Epithelial cell of proximal tubule (primary cell): ENCODE data around the gene FH. TPM values are rescaled to one million over a fixed set of nuclear protein-coding genes. Genes with fewer than 3 reads are reported as not detected.

Experiments
- DNase-seq: peaks from one replicate; pipeline ENCODE4 v3.0.0-alpha.2; 2011; ENCODE audit warnings: low read depth
- H3K4me3 ChIP-seq: 2 replicates; pipeline ENCODE4 v1.5.1; 2011; ENCODE audit warnings: low read depth, mild to moderate bottlenecking, low read length
- total RNA-seq: library from RNA; depleted of rRNA; stranded (reverse); fragments of >200 nt; gene quantifications from 2 replicates; pipeline ENCODE4 v1.2.3, GENCODE V29; 2015
- TF ChIP-seq, protein P1 (sequence below): conservative IDR thresholded peaks from 2 replicates; pipeline ENCODE4 v1.5.1; 2012; ENCODE audit warnings: low read depth, mild to moderate bottlenecking, low read length

FH gene
- total RNA-seq, 1 donor from 2014 or later = 75.1 TPM

DNA sequence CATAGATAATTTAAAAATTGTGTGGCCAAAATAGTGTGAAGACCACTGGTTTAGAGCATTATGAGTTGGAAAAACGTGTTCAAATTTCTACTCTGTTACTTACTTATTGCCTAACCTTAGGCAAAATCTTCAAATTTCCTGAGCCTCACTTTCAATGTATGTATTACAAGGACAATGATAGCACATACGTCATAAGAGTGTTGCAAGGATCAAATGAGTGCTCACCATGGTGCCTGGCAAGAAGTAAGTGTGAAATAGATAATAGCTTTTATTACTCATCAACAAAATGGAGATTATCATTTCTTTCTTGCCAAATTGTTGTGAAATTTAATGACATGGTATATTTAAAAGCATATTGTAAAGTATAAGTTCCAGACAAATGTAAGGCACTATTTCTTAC, 57.2 kb downstream of the FH start:
- H3K4me3 ChIP-seq = no peak overlapping the region
- TF ChIP-seq, protein P1, sequence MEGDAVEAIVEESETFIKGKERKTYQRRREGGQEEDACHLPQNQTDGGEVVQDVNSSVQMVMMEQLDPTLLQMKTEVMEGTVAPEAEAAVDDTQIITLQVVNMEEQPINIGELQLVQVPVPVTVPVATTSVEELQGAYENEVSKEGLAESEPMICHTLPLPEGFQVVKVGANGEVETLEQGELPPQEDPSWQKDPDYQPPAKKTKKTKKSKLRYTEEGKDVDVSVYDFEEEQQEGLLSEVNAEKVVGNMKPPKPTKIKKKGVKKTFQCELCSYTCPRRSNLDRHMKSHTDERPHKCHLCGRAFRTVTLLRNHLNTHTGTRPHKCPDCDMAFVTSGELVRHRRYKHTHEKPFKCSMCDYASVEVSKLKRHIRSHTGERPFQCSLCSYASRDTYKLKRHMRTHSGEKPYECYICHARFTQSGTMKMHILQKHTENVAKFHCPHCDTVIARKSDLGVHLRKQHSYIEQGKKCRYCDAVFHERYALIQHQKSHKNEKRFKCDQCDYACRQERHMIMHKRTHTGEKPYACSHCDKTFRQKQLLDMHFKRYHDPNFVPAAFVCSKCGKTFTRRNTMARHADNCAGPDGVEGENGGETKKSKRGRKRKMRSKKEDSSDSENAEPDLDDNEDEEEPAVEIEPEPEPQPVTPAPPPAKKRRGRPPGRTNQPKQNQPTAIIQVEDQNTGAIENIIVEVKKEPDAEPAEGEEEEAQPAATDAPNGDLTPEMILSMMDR = no peak
- DNase-seq = no peak

DNA sequence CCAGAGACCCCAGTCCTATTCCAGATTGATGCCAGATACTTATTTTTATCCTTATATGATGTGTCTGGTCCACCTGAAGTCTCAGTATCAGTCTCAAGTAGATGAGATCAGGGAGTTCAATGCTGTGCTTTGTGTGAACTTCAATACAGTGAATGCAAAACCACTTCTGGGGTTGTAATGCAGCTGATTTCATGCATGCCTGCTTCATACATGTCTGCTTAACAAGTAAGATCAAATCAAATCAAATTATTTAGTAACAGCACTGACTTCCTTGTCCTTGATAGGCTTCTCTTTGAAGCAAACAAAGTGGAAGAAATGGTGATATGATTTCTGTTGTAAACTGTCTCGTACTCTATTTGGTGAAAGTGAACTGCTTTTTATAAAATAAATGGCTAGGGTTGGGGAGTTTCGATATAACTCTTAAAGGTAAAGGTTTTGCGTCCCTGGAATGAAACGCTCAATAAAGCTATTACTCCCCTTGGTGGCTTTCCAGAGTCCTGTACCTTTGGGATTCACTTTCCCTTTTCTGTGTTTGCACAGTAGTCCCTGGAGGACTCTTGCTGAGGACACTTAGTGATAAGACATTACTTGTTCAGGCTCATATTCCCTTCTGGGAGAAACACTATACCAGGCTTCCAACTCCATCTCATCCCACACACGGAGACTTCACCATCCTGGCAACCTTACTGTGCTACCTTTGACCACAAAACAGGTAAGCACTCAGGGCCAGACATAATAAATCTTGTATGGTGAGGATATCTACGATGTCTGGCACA, 59.3 kb downstream of the FH start:
- TF ChIP-seq, protein P1 = no peak
- no peak for DNase-seq

DNA sequence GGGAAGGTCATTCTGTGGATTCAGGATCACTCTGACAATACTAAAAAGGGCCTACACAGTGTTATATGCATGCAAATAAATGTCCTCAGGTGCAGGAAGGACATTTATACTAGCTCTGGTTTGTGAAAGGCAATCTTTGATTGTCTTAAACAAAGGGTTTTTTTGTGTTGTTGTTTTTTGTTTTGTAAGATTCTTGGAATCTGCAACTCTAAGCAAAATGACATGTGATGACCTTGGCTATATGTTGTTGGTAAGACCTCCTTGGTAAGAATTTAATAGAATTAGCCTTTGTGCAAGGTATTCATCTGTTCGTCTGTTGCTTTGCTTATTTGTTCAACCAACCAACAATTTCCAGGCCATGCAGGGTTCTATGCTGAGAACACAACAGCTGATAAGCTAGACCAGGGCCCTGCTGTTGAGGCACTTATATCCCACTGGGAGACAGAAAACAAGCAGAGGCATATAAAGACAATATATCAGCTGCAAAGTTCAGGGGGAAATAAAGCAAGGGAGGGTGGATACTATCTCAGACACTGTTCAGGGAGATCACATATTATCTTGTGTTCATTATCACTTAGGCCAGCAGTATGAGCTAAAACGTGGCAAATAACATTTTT, 60.3 kb downstream of the FH start:
- TF ChIP-seq, protein P1 = no peak
- no peak overlapping the region for H3K4me3 ChIP-seq
- no peak for DNase-seq

More for the DNA sequence above, 59.3 kb downstream of the FH start:
- no peak overlapping the region for H3K4me3 ChIP-seq

DNA sequence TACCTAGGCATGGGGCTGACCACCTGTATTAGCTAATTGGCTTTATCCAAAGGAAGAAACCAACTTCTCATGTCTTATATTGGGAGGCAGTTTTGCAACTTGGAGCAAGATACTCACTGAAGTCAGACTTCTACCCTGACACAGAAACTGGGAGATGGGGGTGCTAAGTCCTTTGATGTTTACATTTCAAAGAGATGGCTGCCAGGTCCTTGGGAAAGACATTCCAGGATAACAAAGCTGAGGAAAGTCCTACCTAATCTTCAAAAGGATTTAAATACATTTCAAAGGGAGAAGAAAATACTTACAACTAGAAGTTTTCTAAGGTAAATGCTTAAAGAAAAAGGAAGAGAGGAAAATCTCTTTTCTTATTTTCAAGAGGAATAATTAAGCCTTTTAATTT, 62.1 kb downstream of the FH start:
- TF ChIP-seq, protein P1 = no peak
- no peak overlapping the region for H3K4me3 ChIP-seq
- DNase-seq = no peak

DNA sequence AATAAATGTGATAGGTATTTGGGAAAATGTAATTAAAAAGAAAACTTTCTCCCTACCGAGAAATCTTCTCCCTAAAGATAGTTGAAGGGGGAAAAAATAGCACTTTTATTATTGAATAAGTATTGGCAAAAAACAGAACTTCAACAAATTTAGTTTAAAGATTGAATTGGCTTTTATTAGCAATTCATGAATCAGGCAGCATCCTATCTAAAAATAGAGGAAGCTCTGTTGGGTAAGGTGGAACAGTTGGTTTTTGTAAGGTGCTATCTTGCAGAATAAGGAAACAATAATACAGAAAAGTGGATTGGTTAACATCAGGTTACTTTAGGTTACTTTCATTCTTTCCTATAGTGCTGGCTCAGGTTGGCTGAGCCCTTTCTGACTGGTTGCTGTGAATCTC, 62.8 kb downstream of the FH start:
- no peak overlapping the region for H3K4me3 ChIP-seq
- no peak for DNase-seq
- TF ChIP-seq, protein P1 = no peak

DNA sequence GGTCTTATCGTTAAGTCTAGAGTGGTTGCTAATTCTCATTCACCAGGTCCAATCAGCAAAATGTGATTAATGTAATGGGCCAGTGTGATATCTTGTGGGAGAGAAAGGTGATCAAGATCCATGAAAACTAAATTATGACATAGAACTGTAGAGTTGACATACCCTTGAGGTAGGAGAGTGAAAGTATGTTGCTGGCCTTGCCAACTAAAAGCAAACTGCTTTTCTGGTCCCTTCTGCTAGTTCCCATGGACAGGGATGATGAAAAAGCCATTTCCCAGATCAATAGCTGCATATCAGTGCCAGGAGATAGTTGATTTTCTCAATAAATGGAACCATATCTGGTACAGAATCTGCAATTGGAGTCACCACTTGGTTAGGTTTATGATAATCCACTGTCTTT, 65.8 kb downstream of the FH start:
- TF ChIP-seq, protein P1 = no peak
- DNase-seq = no peak
- no peak overlapping the region for H3K4me3 ChIP-seq

DNA sequence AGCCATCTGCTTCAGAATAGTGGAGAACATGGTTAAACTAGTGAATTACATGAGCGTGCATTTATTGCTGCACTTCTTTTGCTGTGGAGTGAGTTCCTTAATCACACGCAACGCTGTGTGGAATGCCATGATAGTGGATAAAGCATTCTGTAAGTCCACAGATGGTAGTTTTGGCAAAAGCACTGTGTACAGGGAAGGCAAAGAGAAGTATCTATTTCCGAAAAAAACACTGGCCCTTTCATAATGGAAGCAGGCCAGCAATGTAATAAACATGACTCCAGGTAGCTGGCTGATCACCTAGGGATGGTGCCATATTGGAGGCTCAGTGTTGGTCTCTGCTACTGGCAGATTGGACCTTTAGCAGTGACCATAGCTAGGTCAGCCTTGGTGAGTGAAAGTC, 67.6 kb downstream of the FH start:
- TF ChIP-seq, protein P1 = no peak
- no peak overlapping the region for H3K4me3 ChIP-seq
- DNase-seq = no peak
